K562 treated with DMSO at 1 percent for 24 hours (cell line): ENCODE data around the gene CYTH4. TPM values are rescaled to one million over a fixed set of nuclear protein-coding genes. Genes with fewer than 3 reads are reported as not detected.

Experiments
- total RNA-seq: library from RNA; unstranded; fragments of 300-600 nt; gene quantifications from 2 replicates; pipeline ENCODE4 v1.2.3, GENCODE V29; 2022; ENCODE audit warnings: low read depth; ENCODE audit not compliant: insufficient read depth

The CYTH4 gene, protein sequence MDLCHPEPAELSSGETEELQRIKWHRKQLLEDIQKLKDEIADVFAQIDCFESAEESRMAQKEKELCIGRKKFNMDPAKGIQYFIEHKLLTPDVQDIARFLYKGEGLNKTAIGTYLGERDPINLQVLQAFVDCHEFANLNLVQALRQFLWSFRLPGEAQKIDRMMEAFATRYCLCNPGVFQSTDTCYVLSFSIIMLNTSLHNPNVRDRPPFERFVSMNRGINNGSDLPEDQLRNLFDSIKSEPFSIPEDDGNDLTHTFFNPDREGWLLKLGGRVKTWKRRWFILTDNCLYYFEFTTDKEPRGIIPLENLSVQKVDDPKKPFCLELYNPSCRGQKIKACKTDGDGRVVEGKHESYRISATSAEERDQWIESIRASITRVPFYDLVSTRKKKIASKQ
- 0.45 and 0.83 TPM in 2 replicates for total RNA-seq

DNA sequence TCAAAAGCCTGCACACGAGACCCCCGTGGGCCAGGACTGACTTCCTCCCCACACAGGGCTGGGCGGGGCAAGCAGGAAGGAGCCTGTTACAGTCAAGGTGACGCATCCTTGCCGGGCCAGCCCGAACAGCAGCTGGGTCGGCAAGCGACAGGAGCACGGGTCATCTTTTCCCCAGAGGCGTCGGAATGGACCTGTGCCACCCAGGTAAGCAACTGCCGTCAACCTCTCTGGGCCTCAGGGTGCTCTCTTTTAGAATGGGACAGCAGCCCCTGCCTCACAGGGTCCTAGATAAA, at the start of gene CYTH4:
Gene CYTH4 (plus strand): TSS at position 124 of the 293 bp plus-strand sequence. CDS start 62 bp downstream, at position 186.

GRCh38 chr22:37244114-37244921, 38.0 kb upstream of the CYTH4 start, which contains the start of gene RAC2:
Gene RAC2 (minus strand): TSS chr22:37244269. CDS start chr22:37244148, 121 bp downstream.

Other genes starting within 250 kb of the CYTH4 start
- 0.74 and 2.4 TPM in 2 replicates for gene KCTD17, start 230.8 kb upstream of the CYTH4 start, total RNA-seq
- gene TMPRSS6, start 172.8 kb upstream of the CYTH4 start, total RNA-seq, result not detected in 2 replicates
- gene IL2RB, start 132.6 kb upstream of the CYTH4 start, total RNA-seq, result 0.51 and 0.88 TPM in 2 replicates
- 1.5 and 2.2 TPM in 2 replicates for gene C1QTNF6, start 94.3 kb upstream of the CYTH4 start, total RNA-seq
- not detected in 2 replicates for gene SSTR3, start 70.0 kb upstream of the CYTH4 start, total RNA-seq
- gene RAC2, start 38.2 kb upstream of the CYTH4 start, total RNA-seq, result 420 and 433 TPM in 2 replicates
- not detected in 2 replicates for gene ELFN2, start 145.0 kb downstream of the CYTH4 start, total RNA-seq
- not detected in 2 replicates for gene MFNG, start 203.9 kb downstream of the CYTH4 start, total RNA-seq
- 3.8 and 4.2 TPM in 2 replicates for gene CARD10, start 236.9 kb downstream of the CYTH4 start, total RNA-seq